GM18867 (cell line): ENCODE results near the gene LINGO3.
A peak's percentile ranks its signal among the peaks of the same experiment; 100 is the strongest.

Experiments
- ATAC-seq: cut with Tn5 transposase; IDR thresholded peaks from one replicate; pipeline ENCODE4 v1.9.1; 2021; ENCODE audit warnings: mild to moderate bottlenecking, moderate library complexity; ENCODE audit not compliant: unreplicated experiment

The LINGO3 gene

DNA sequence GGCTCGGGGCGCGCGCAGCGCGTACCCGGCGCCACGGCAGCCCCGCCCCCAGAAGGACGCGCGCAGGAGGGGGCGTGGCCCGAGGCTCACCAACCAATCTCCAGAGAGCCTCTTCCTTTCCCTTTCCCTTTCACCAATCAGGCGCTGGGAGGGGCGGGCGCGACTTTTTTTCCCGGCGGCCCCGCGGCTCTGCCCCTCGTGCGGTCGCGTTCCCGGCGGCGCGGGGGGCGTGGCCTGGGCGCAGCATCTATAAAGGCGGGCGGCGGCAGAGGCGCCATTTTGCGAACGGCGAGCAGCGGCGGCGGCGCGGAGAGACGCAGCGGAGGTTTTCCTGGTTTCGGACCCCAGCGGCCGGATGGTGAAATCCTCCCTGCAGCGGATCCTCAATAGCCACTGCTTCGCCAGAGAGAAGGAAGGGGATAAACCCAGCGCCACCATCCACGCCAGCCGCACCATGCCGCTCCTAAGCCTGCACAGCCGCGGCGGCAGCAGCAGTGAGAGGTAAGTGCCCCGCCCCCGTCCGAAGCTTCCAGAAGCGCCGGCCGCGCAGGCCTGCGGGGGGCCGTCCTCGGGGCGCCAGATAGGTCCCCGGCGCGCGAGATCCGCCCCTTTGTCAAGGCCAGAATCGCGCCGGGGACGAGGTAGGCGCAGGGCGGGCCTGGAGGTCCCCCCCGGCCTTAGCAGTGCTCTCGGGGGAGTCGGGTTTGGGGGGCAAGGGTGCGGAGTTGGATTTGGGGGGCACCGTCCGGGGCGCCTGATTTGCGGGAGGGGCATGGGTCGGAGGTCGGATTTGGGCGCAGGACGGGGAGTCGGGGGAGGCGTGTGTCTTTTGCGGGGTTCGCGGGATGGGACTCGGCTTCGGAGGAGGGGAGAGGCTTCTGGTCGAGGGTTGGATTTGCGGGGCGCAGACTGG, 38.5 kb downstream of the LINGO3 start:
- peak; percentile 65 for ATAC-seq

DNA sequence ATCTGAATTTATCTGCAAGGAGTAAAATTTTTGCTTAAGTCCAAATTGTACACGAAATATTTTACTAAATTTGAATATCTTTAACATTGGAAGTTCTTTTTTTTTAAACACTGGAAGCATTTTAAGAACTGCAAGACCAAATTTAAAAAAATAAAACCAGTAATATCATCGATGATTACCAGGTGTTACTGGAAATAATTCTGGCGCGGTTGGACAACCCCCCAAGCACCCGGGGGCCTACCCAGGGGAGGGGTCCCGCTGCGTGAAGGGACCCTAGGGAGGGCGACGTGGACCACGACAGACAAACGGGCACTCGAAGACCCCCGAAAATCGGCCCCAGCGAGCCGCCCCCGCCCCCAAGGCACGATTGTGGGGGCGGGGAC, 39.1 kb downstream of the LINGO3 start:
- no peak for ATAC-seq

DNA sequence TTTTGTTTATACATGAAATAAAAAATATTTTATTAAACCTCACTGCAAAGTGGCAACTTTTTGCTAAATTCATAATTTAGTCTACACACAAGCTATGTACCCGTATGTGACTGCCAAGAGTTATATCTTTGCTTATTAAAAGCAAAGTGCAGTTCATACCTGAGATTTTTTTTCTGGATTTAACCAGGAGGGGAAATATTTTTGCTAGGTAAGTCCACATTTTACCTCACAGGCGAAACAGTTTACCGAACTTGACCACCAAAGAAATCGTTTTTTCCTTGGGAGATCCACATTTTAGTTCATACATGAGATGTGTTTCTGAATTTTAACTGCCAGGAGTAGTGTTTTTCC, 39.5 kb downstream of the LINGO3 start:
- no peak for ATAC-seq

DNA sequence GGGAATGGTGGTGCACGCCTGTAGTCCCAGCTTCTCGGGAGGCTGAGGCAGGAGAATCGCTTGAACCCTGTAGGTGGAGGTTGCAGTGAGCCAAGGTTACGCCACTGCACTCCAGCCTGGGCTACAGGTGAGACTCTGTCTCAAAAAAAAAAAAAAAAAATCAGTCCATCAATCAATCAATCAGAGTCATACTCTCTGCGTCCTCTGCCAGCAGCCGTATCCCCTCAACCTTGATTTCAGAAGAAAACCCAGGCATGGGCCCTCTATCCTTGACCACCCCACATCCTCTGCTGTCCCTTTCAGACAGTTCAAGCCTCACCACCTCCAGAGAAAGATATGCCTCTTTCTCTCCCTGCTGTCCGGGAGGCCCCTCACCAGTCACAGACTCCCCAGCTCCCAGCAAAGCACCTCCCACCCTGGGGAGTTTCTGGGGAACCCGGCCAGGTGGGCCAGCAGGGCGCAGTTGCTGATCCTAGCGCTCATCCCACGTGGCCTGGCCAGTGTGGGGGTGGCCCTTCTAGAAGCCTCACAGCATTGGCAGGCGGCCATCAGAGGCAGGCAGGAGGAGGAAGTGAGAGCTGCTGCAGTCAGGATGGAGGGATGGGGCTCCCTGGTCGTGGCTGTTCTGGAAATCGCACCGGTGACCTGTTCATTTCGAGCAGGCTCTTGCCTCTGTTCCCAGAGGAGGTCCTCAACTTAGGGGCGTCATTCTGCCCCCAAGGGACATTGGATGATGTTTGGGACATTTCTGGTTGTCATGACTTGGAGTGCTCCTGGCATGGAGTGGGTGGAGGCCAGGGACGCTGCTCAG, 41.6 kb downstream of the LINGO3 start:
- no peak for ATAC-seq

DNA sequence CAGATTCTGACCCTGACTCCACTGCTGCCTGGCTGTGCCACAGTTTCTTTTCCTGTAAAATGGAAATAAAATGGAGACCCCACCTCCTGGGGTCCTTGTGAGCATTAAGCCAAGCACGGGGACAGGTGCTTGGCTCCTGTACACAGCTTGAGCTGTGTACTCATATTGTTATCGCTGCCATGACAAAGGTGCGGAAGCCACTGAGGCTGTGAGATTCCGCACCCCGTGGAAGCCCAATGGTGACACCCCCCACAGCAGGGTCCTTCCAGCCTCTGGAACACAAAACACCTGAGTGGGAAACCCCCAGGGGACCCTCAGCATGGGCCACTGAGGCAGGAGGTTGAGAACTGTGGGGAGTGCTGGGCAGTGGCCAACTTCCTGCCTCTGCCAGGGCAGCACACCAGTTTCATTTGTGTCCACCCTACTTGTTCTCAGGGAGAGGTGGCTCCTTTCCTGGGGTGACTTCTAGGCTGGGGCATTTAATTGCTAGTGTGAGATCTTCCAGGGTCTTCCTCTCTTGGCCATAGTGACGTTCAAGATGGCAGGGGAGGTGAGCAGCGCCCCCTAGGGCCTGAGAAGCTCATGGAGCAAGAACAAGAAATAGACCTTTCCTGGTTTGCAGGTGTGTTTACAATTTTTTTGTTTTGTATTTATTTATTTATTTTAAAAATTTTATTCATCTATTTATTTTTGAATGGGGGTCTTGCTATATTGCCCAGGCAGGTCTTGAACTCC, 46.3 kb downstream of the LINGO3 start:
- ATAC-seq, result no peak

DNA sequence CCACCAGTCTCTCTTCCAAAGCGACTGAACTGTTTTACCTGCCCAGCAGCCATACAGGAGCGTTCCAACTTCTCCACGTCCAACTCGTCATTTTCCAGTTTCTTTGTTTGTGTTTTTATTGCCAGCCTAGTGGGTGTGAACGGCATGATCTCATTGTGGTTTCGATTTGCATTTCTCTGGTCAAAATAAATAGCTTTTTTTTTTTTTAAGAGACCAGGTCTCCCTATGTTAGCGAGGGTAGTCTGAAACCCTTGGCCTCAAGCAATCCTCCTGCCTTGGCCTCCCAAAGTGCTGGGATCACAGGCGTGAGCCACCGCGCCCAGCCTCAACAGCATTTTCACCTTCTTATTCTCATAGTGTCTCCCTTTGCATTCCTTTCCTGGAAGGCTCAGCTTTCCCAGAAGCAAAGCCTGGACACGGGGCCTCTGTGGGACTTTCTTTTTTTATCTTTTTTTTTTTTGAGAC, 47.6 kb downstream of the LINGO3 start:
- ATAC-seq, result peak; percentile 40

DNA sequence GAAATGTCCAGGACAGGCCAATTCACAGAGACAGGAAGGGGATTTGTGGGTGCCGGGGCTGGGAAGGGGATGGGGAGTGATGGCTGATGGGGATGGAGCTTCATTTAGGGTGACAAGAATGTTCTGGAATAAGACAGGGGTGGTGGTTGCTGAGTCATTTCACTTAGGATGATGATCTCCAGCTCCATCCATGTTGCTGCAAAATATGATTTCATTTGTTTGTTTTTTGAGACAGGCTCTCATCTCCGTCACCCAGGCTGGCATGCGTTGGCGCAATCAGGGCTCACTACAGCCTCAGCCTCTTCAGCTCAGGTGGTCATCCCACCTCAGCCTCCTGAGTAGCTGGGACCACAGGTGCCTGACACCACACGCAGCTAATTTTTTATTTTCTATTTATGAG, 48.6 kb downstream of the LINGO3 start:
- no peak for ATAC-seq
